ENCODE data around the gene CUX1. TPM values are rescaled to one million over a fixed set of nuclear protein-coding genes. Genes with fewer than 3 reads are reported as not detected.

The CUX1 gene
- total RNA-seq, 1 donor from 2014 or later = 66.4 TPM

- no peak for TF ChIP-seq EZH2phosphoT487 (IDR thresholded peaks at IDR 0.05)
- no peak for TF ChIP-seq EZH2 (IDR thresholded peaks at IDR 0.05)
- no peak for TF ChIP-seq CTCF (IDR thresholded peaks at IDR 0.05)
- no peak overlapping the region for H3K4me3 ChIP-seq
- no peaks in the 10 kb centered on the region for H4K20me1 ChIP-seq (ENCODE audit: low read depth)
- H3K27me3 ChIP-seq = no peaks in the 10 kb centered on the region
- no peak overlapping the region for H3K9ac ChIP-seq
- Mint-ChIP-seq H3K36me3 (no peaks in the 10 kb centered on the region), H3K9me3 (no peaks in the 10 kb centered on the region), H3K4me3 (no peak overlapping the region), H3K27me3 (ENCODE audit: insufficient read depth, low read depth) (peaks cover 5% of the 10 kb centered on the region), H3K27ac (no peak overlapping the region), H3K4me1 (peaks cover 18% of the 10 kb centered on the region)
- H3K36me3 ChIP-seq = no peaks in the 10 kb centered on the region
- H3F3A ChIP-seq (ENCODE audit: low read depth) = no peaks in the 10 kb centered on the region
- no peak overlapping the region for H2AFZ ChIP-seq (replicated peaks)
- H3K79me2 ChIP-seq (ENCODE audit: low read depth) = no peaks in the 10 kb centered on the region
- H3K9me3 ChIP-seq (ENCODE audit: low read depth) = no peaks in the 10 kb centered on the region
- H3K4me1 ChIP-seq = no peaks in the 10 kb centered on the region
- no peak overlapping the region for H3K4me2 ChIP-seq
- no peak for DNase-seq (ENCODE audit: low spot score)
- no peak overlapping the region for H3K27ac ChIP-seq
Measured at GRCh38 chr7:101784292-101785127, 32.9 kb upstream of the CUX1 start.

DNA sequence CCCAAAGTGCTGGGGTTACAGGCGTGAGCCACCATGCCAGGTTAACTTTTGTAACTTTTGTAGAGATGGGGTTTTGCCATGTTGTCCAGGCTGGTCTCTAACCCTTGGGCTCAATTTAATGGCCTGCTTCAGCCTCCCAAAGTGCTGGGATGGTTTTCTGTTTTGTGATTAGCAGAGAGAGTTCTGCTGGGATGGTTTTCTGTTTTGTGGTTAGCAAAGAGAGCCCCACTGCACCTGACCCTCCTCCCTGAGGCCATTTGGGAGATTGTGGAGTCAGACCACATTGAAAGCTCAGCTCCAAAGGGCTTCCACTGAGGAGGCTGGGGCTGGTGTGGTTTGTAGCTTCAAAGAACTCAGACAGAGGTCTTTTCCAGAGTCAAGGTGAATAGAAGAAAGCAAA is 29.6 kb upstream of the CUX1 start:
- H3K4me3 Mint-ChIP-seq = no peak overlapping the region
- H3K9me3 ChIP-seq (ENCODE audit: low read depth) = no peaks in the 10 kb centered on the region
- no peak overlapping the region for H3K27ac Mint-ChIP-seq
- no peak overlapping the region for H3K9ac ChIP-seq
- no peak overlapping the region for H2AFZ ChIP-seq (replicated peaks)
- no peaks in the 10 kb centered on the region for H3K36me3 ChIP-seq
- H3K9me3 Mint-ChIP-seq = no peaks in the 10 kb centered on the region
- no peaks in the 10 kb centered on the region for H4K20me1 ChIP-seq (ENCODE audit: low read depth)
- H3K4me1 ChIP-seq = no peaks in the 10 kb centered on the region
- H3K27me3 ChIP-seq = no peaks in the 10 kb centered on the region
- no peak for DNase-seq (ENCODE audit: low spot score)
- peaks cover 18% of the 10 kb centered on the region for H3K4me1 Mint-ChIP-seq
- H3K4me3 ChIP-seq = no peak overlapping the region
- H3K4me2 ChIP-seq = no peak overlapping the region
- H3K27me3 Mint-ChIP-seq (ENCODE audit: insufficient read depth, low read depth) = peaks cover 3% of the 10 kb centered on the region
- no peaks in the 10 kb centered on the region for H3F3A ChIP-seq (ENCODE audit: low read depth)
- H3K36me3 Mint-ChIP-seq = no peaks in the 10 kb centered on the region
- H3K27ac ChIP-seq = no peak overlapping the region
- TF ChIP-seq CTCF (IDR thresholded peaks at IDR 0.05) (no peak), EZH2 (IDR thresholded peaks at IDR 0.05) (no peak), EZH2phosphoT487 (IDR thresholded peaks at IDR 0.05) (no peak)
- no peaks in the 10 kb centered on the region for H3K79me2 ChIP-seq (ENCODE audit: low read depth)

GRCh38 chr7:101788517-101788916 is 28.9 kb upstream of the CUX1 start:
- no peaks in the 10 kb centered on the region for H3K36me3 ChIP-seq
- H3K27ac ChIP-seq = no peak overlapping the region
- Mint-ChIP-seq H3K4me1 (peaks cover 16% of the 10 kb centered on the region), H3K36me3 (no peaks in the 10 kb centered on the region), H3K27me3 (ENCODE audit: insufficient read depth, low read depth) (peaks cover 3% of the 10 kb centered on the region), H3K27ac (no peak overlapping the region), H3K9me3 (no peaks in the 10 kb centered on the region), H3K4me3 (no peak overlapping the region)
- no peaks in the 10 kb centered on the region for H4K20me1 ChIP-seq (ENCODE audit: low read depth)
- no peaks in the 10 kb centered on the region for H3K4me1 ChIP-seq
- H3K9me3 ChIP-seq (ENCODE audit: low read depth) = no peaks in the 10 kb centered on the region
- H3K4me3 ChIP-seq = no peak overlapping the region
- H3F3A ChIP-seq (ENCODE audit: low read depth) = no peaks in the 10 kb centered on the region
- H3K79me2 ChIP-seq (ENCODE audit: low read depth) = no peaks in the 10 kb centered on the region
- no peaks in the 10 kb centered on the region for H3K27me3 ChIP-seq
- no peak overlapping the region for H3K9ac ChIP-seq
- no peak for DNase-seq (ENCODE audit: low spot score)
- no peak overlapping the region for H2AFZ ChIP-seq (replicated peaks)
- TF ChIP-seq EZH2phosphoT487 (IDR thresholded peaks at IDR 0.05) = no peak
- TF ChIP-seq EZH2 (IDR thresholded peaks at IDR 0.05) = no peak
- no peak for TF ChIP-seq CTCF (IDR thresholded peaks at IDR 0.05)
- no peak overlapping the region for H3K4me2 ChIP-seq

Data from neural progenitor cell (in vitro differentiated cells).